Suppressor macrophage treated with lipopolysaccharide for 4 hours (primary cell): Measurements from ENCODE around the gene TMPRSS9.

ENCODE experiments used
- DNase-seq: peaks from one replicate; pipeline ENCODE4 v3.0.0-alpha.2; 2020

Gene TMPRSS9

DNA sequence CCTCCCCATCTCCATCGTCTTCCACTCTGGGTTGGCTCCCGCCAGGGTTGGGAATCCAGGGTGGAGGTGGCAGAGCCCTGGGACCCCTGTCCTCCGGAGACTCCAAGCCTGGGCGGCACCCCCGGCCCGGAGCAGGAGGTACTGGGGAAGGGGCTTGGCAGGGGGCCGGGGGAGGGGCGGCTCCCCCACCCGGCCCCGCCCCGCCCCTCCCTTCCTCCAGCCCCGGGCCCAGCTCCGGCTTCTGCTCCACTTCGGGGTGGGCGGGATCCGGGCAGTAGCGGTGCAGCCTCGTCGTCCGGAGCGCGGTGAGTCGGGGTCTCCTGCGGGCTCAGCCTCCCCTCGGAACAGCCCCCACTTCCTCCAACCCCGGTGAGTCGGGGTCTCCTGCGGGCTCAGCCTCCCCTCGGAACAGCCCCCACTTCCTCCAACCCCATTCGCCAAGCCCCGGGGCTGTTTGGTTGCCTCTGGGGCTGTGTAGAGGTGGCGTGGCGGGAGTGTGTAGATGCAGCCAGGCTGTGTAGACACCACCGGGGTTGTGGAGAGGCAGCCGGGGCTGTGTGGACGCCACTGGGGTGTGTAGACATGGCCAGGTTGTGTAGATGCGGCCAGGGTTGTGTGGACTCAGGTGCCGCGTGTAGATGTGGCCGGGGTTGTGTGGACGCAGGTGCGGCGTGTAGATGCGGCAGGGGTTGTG lies at the start of gene TMPRSS9:
Gene TMPRSS9, plus strand, starts transcription at position 274 of the 694 bp plus-strand sequence. CDS start 29,521 bp downstream, outside the sequence.
- DNase-seq: no peak

- no peak for DNase-seq
Measured at GRCh38 chr19:2311093-2311492, 49.0 kb upstream of the TMPRSS9 start.

- no peak for DNase-seq
Measured at GRCh38 chr19:2312820-2313501, 47.1 kb upstream of the TMPRSS9 start.

GRCh38 chr19:2315121-2315817 lies 44.8 kb upstream of the TMPRSS9 start:
- DNase-seq: no peak

GRCh38 chr19:2315818-2316353 lies 44.2 kb upstream of the TMPRSS9 start:
- DNase-seq: peak; percentile 91

- DNase-seq: no peak
Measured at GRCh38 chr19:2317300-2317699, 42.8 kb upstream of the TMPRSS9 start.

DNA sequence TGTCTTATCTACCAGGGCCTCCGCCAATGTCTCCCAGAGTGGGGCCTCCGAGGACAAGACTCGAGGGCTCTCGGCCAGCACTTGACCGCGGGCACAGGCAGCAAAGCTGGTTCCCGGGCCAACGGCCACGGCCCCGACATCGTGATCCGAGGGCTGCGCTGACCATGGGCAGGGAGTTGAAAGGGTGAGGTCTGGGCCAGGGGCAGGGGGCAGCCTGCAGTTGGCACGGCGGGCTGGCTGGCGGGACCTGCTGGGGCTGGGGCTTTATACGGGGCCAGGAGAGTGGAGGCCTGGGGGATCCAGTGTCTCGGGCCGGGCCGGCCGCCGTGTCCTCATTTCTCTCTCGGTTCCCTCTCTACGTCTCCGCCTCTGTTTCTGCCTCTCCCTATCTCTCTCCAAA lies 42.3 kb upstream of the TMPRSS9 start:
- DNase-seq: no peak

GRCh38 chr19:2318923-2319322 lies 41.1 kb upstream of the TMPRSS9 start:
- DNase-seq: no peak

GRCh38 chr19:2319551-2319950 lies 40.5 kb upstream of the TMPRSS9 start:
- no peak for DNase-seq

DNA sequence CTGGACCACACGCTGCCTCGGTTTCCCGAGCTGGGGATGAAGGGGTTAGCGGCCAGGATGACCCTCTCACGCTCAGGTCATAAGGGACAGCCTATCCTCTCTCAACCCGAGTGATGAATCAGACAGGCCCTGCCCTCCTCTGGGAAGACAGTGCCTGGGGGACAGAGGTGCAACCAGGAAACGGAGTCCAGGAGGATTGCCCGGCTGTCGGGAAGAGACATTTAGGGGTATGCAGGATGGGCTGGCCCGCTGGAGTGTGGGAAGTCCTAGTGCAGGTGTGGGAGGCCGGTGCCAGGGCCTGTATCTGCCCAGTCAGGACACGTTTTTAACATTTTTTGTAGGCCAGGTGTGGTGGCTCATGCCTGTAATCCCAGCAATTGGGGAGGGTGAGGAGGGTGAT lies 40.0 kb upstream of the TMPRSS9 start:
- no peak for DNase-seq

- no peak for DNase-seq
Measured at GRCh38 chr19:2320939-2321338, 39.1 kb upstream of the TMPRSS9 start.

- no peak for DNase-seq
Measured at GRCh38 chr19:2321565-2322283, 38.3 kb upstream of the TMPRSS9 start.

DNA sequence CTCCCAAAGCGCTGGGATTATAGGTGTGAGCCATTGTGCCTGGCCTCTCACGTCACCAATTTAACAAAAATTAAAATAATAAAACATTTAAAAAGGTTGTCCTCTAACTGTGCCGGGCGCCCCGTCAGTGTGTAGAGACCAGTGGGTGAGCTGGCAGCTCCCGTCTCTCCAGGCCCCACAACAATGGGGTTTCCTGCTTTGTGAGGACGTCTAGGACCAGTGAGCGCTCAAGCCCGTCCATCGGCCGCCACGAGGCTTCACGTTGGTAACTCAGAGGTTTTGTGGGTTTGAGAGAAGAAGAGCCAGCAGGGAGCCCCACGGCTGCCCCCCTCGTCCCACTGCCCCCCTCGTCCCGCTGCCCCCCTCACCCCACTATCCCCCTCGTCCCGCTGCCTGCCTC lies 36.4 kb upstream of the TMPRSS9 start:
- DNase-seq: no peak

DNA sequence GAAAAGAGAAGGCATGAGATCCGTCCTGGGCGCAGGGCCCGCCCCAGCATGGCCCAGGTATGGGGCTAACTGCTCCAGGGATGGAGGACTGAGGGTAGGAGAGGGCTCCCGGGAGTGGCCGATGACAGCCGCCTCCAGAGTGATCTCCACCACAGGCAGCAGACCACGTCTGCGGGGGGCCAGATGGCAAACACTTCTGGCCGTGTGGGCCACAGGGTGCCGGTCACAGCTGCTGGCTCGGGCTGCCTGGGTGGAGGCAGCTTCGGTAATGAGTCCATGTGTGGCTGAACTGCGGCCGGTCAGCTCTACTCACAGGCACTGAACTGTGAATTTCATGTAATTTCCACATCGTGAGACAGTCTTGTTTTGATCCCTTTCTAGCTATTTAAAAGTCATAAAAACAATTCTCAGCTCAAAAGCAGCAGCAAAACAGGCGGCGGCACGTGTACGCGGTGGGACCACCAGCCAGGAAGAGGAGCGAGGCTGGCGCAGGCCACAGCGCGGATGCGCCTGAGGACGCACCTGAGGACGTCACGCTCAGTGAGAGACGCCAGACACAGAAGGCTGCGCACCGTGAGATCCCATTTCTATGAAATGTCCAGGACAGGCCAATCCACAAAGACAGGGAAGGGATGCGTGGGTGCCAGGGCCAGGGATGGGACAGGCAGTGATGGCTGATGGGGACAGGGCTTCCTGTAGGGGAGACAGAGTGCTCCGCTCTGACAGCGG lies 35.7 kb upstream of the TMPRSS9 start:
- no peak for DNase-seq

GRCh38 chr19:2325281-2326046 lies 34.6 kb upstream of the TMPRSS9 start:
- DNase-seq: no peak

GRCh38 chr19:2326699-2327360 lies 33.2 kb upstream of the TMPRSS9 start:
- DNase-seq: no peak

- peak; percentile 93 for DNase-seq
Measured at GRCh38 chr19:2327773-2328400, 32.2 kb upstream of the TMPRSS9 start.

- DNase-seq: peak; percentile 97
Measured at GRCh38 chr19:2328401-2329148, 31.5 kb upstream of the TMPRSS9 start, which contains the start of the genes LSM7 and SPPL2B. LSM7 (minus strand) TSS chr19:2328586; CDS start chr19:2328566, 20 bp downstream. SPPL2B (plus strand) TSS chr19:2328684; CDS start chr19:2328710, 26 bp downstream.

- no peak for DNase-seq
Measured at GRCh38 chr19:2329149-2329478, 31.0 kb upstream of the TMPRSS9 start.

GRCh38 chr19:2329501-2329916 lies 30.6 kb upstream of the TMPRSS9 start:
- no peak for DNase-seq
